Adrenal gland (tissue), 5 donors: ENCODE measurements around the gene CECR2.

Experiments
- CTCF ChIP-seq, 6 experiments: fragments of 450-650 bp in 4 of 6; fragments of 200-600 bp in 2 of 6; sonication (generic) in 1 of 6; IDR thresholded peaks; 1 replicate in 5 of 6; 2 replicates in 1 of 6; pipeline versions ENCODE4 v1.5.1 to v1.8.0; 2016 to 2021; ENCODE audit warnings: antibody characterized with exemption in 6 of 6, mild to moderate bottlenecking in 2 of 6, moderate library complexity in 1 of 6
- POLR2A ChIP-seq, 2 donors: fragments of 450-650 bp; IDR thresholded peaks; one replicate each; pipeline ENCODE4 v1.6.1; 2017; ENCODE audit warnings: antibody characterized with exemption in 2 of 2, mild to moderate bottlenecking in 2 of 2, moderate library complexity in 1 of 2
- donor health status: DM: no; HTN: no; CAD: no.

GRCh38 chr22:17331690-17332089, 37.6 kb upstream of the CECR2 start:
- TF ChIP-seq CTCF (IDR thresholded peaks at IDR 0.05) = no peak
- no peak for TF ChIP-seq POLR2A (IDR thresholded peaks at IDR 0.05)
